Right hindlimb (tissue), 1 donor: Measurements from ENCODE around the gene PRELID2.
"Not testable (repeated sequence)": the region's sequence is repeated elsewhere in the genome, so short reads cannot be mapped to it uniquely, and the experiment has no call there.

ENCODE experiments used
- DNase-seq: peaks from one replicate; pipeline ENCODE4 v3.0.0-alpha.2; 2018

PRELID2 gene

GRCh38 chr5:145838276-145838675 lies 3.1 kb upstream of the PRELID2 start:
- no peak for DNase-seq

DNA sequence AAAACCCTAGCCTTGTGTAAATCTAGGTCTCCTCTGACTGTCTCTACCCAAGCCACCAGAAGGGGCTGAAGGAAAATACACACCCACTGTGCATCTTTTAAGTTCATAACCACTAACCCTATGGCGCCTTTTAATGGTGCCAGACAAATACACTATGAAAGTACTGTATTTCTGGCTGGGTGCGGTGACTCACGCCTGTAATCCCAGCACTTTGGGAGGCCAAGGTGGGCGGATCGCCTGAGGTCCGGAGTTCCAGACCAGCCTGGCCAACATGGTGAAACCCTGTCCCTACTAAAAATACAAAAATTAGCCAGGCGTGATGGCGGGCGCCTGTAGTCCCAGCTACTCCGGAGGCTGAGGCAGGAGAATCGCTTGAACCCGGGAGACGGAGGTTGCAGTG lies 1.1 kb upstream of the PRELID2 start:
- DNase-seq: not testable (repeated sequence)

- no peak for DNase-seq
These were observed 702 bp upstream of the PRELID2 start for GRCh38 chr5:145835848-145836239.

DNA sequence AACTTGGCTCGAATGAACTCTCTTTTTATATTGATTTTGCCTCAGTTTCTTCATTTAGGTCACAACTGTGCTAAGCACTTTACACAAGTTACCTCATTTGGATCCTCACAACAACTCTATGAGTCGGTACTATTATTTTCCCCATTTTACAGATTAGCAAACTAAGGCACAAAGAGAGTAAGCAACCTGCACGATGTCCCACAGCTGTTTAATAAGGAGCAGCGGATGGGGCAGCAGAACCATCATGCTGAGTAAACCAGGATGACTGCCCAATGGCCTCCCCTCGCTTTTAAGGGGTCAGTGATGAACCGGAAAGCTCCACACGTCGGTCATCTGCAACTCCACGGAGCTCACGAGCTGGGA lies 607 bp downstream of the PRELID2 start:
- no peak for DNase-seq

DNA sequence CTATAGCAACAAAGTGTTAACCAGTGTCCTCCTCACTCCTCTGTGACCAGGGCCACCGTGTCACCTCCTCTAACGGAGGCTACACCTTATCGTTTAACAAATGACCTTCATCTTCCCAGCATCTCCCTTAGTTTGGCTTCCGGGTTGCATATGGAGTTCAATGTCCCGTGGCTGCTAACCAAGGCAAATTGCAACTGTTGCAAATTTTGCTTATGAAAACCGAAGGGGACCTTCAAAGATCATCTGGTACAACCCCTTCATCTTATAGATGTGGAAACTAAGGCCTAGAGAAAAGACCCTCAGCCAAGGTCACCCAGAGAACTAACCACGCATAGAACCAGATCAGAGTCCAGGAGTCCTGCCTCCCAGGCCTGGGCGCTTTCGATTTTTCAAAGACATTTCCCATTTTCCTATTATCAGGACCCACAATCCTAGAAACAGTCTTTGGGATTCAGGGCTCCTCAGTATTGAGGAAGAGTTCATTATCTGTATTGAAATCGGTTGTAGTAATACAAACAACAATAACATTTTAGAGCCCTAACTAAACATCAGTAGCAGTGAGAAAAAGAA lies 1.4 kb downstream of the PRELID2 start:
- no peak for DNase-seq

GRCh38 chr5:145830594-145830993 lies 4.5 kb downstream of the PRELID2 start:
- DNase-seq: no peak

DNA sequence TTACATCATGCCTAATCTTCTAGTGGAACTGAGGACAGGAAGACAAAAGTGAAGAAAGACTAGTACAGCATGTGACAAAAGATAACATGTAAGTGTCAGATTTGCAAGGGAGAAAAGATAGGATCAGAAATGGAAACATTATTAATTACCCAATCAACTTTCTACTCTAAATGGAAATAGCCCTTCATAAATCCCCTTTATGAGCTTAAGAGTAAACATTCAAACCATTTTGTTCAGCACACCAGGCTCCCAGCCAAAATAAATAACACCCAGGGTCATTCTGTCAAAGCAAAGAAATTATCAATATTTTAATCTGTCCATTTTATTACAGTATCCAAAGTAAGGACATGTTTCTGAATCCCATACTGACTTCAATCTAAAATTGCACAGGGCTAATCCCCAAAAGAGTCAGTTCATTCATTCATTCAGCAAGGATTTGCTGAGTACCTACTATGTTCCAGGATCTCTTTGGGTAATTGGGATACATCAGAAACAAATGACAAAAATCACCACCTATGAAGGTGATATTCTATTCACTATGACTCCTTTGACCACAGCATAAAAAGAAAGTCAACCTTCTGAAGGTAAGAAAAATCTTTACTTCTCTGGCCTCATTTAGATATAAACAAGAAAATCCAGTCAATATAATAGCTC lies 5.3 kb downstream of the PRELID2 start:
- DNase-seq: no peak

DNA sequence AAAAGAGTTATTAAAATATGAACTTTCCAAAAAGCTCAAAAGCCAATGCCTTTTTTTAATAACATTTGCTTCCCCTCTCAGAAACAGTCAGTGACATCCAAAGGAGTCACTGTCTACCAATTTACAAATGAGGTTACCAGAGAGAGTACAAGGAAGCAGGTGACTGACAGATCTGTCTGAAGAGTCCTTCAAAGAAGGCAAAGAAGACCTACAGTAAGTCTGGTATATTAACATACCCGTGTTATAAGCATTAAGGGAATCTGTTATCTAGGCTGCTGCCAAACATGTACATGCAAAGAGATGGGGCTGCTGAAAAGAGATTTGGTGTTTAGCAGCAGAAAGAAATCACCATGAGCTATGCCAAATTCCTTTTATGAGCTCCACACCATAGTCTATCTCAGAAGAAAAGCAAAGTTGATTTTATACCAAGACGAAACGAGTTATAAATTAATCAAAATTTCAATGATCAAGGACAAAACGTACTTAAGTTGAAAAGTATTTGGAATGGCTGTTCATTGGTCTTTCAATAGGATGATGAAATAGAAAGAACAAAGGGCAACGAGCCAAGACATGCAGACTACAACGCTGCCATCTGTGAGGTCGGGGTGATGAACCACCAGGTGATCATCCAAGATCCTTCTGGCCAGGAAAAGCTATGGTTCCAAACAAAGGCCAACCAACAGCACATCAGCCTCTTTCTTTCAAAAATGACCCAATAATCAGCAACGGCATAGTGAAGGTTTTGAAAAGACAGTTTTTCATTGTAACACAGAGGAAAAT lies 8.1 kb downstream of the PRELID2 start:
- no peak for DNase-seq

- DNase-seq: no peak
These were observed 9.4 kb downstream of the PRELID2 start for GRCh38 chr5:145825751-145826180.

DNA sequence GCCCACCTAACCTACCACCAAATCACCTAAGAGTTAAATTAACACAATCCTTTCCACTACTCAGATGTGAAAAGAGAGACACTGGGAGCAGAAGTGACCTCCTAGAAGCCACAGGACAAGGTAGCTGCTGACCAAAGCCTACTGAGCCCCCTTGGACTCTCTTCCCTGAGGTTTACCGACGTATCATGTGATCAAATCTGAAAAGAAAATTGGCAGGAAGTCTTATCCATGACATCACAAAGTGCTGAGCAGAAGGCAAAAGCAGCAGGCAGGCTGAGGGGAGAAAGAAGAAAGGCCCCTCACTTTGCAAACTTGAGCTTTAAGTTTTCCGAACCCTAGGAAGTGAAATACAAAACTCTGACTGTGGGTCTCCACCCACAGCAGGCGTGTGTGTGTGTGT lies 11.1 kb downstream of the PRELID2 start:
- no peak for DNase-seq

GRCh38 chr5:145818604-145819003 lies 16.5 kb downstream of the PRELID2 start:
- no peak for DNase-seq

DNA sequence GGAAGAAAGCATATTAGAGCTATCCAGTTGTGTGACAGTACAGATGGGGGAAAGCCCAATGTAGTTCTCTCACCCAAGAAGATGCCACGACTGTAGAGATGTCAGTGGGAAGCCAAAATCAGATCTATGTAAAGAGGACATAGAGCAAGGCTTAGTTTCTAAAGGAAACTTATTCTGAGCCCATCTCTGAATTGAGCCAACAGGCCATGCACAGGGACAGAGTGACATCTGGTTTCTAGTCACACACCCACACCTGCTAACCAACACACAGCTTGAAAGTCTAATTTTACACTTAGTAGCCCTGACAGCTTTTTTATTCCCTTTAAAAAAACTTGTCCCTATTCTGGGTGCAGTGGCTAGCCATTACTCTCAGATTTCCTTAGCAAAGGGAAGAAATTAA lies 22.3 kb downstream of the PRELID2 start:
- DNase-seq: no peak

GRCh38 chr5:145811834-145812625 lies 23.1 kb downstream of the PRELID2 start:
- DNase-seq: no peak

GRCh38 chr5:145806923-145807322 lies 28.2 kb downstream of the PRELID2 start:
- DNase-seq: no peak

GRCh38 chr5:145805819-145806218 lies 29.3 kb downstream of the PRELID2 start:
- no peak for DNase-seq

DNA sequence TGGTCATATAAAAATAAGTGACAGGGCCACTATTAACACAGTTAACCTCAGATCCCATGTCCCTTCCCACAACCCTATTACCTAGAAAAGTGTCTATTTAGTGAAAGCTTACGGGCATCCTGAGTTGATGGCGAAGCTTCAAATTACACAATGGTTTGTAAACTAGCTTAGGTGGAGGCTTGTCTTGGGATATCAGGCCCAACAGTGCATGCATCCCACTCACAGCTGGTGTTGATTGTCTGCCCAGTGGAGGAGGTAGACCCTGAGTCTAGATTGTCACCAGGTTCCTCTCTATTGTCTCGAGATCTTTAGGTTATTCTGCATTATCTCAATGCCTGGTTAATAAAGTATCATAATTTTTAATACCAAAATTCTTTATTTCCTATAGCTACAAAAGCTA lies 30.4 kb downstream of the PRELID2 start:
- DNase-seq: no peak

DNA sequence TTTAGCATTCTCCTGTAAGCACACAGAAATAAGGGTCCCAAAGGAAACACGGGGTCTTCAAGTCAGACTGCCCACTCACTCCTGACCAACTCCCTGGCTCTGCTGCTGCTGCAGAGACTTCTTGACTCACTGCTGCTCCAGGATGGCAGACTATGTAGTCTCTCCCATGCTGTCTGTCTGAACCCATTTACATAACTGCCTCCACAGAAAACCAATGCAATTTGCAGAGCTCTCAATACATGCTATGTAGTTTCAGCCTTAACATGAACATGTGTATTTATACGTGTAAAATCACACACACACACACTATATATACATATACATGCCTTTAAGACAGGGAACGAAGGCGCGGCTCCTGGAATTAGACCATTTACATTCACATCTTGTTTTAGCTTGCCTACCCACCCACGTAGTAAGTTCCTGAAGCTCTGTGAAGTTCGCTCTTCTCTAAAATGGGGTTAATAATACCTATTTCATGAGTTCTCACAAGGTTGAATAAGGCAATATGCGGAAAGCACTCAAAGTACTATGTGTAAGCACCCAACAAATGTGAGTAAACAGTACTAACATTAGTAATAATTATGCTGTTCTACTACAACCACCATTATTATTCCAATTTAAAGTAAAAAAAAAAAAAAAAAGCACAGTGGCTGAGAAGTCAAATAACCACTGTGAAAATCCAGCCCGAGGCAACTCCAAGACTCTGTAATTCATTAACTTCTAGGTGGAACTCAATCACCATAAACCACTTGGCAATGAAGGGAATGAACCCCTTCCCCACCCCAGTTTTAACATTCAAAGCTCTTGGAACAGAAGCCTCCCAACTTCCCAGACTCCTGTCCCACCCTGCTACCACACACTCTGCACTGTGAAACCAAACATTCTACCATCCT lies 31.8 kb downstream of the PRELID2 start:
- DNase-seq: no peak

GRCh38 chr5:145801195-145801594 lies 33.9 kb downstream of the PRELID2 start:
- DNase-seq: no peak

DNA sequence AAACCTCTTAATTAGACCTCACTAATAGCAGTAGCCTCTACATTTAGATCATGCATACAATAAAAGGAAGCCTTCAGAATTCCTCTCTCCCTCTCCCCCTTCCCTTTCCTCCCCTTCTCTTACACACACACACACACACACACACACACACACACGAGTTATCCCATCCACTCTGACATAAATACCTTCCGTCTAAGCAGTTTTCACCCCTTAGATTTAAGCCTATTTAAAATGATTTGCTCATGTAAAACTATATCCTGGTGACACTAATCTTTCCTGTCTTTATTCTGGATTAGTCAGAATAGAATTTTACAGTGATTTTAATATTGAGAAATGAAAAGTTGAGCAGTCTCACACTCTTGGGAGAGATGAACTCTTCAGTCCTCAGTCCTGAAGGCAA lies 35.0 kb downstream of the PRELID2 start:
- DNase-seq: no peak

DNA sequence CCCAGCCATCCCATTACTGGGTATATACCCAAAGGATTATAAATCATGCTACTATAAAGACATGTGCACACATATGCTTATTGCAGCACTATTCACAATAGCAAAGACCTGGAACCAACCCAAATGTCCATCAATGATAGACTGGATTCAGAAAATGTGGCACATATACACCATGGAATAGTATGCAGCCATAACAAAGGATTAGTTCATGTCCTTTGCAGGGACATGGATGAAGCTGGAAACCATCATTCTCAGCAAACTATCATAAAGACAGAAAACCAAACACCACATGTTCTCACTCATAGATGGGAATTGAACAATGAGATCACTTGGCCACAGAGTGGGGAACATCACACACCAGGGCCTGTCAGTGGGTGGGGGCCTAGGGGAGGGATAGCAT lies 36.6 kb downstream of the PRELID2 start:
- not testable (repeated sequence) for DNase-seq

DNA sequence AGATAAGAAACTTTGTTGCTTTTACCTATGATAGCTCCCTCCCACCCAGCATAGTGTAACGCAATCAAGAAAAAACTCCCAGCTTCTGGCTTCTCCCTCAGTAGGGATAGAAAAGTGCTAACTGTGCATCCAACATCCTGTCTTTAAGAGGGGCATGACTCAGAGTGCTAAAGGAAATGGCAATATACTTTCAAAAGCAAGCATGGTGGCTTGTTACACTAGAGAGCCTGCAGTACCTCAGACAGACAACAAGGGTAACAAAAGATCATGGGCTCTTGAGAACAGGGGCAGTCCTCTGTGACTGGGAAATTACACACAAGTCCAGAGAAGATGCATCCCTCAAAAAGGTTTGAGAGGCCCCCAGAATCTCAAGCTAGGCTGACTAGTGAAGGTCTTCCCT lies 37.8 kb downstream of the PRELID2 start:
- DNase-seq: no peak

GRCh38 chr5:145796318-145796717 lies 38.8 kb downstream of the PRELID2 start:
- DNase-seq: no peak
